GM18502 (cell line): ENCODE results near the gene ZNF653.
"Not testable (repeated sequence)": the region's sequence is repeated elsewhere in the genome, so short reads cannot be mapped to it uniquely, and the experiment has no call there.

Experiments used
- ATAC-seq: cut with Tn5 transposase; IDR thresholded peaks from one replicate; pipeline ENCODE4 v1.9.1; 2021; ENCODE audit warnings: mild to moderate bottlenecking; ENCODE audit not compliant: unreplicated experiment, poor library complexity

ZNF653 gene

GRCh38 chr19:11482384-11483050 lies 23.1 kb downstream of the ZNF653 start:
- ATAC-seq = peak; percentile 67

- ATAC-seq = peak; percentile 68
These were observed 23.9 kb downstream of the ZNF653 start for GRCh38 chr19:11481534-11482383.

- no peak for ATAC-seq
These were observed 24.7 kb downstream of the ZNF653 start, which contains the start of gene ELAVL3 for GRCh38 chr19:11480715-11481533. TSS of gene ELAVL3 (minus strand) at chr19:11481046. CDS start at chr19:11480608, 438 bp downstream.

GRCh38 chr19:11479898-11480714 lies 25.5 kb downstream of the ZNF653 start:
- ATAC-seq = no peak

GRCh38 chr19:11479090-11479897 lies 26.3 kb downstream of the ZNF653 start:
- ATAC-seq = no peak

- ATAC-seq = no peak
These were observed 27.2 kb downstream of the ZNF653 start for GRCh38 chr19:11478167-11479089.

- ATAC-seq = no peak
These were observed 29.8 kb downstream of the ZNF653 start for GRCh38 chr19:11475861-11476260.

GRCh38 chr19:11475343-11475742 lies 30.3 kb downstream of the ZNF653 start:
- ATAC-seq = not testable (repeated sequence)

- no peak for ATAC-seq
These were observed 31.9 kb downstream of the ZNF653 start for GRCh38 chr19:11473725-11474124.

GRCh38 chr19:11468266-11468845 lies 37.3 kb downstream of the ZNF653 start:
- ATAC-seq = not testable (repeated sequence)

GRCh38 chr19:11465600-11465999 lies 40.0 kb downstream of the ZNF653 start:
- no peak for ATAC-seq

- no peak for ATAC-seq
These were observed 41.0 kb downstream of the ZNF653 start for GRCh38 chr19:11464333-11465265.

- no peak for ATAC-seq
These were observed 42.2 kb downstream of the ZNF653 start for GRCh38 chr19:11463391-11463790.

- no peak for ATAC-seq
These were observed 44.2 kb downstream of the ZNF653 start for GRCh38 chr19:11461453-11461852.

GRCh38 chr19:11460207-11460606 lies 45.4 kb downstream of the ZNF653 start:
- ATAC-seq = no peak

- not testable (repeated sequence) for ATAC-seq
These were observed 46.7 kb downstream of the ZNF653 start for GRCh38 chr19:11458912-11459311.
